Stimulated activated CD4-positive, alpha-beta T cell treated with anti-CD3 and anti-CD28 coated beads, Interleukin-12 subunit alpha, Interleukin-12 subunit beta, amount 100 ng/mL, for 48 hours (primary cell): ENCODE results near the gene DBNL.

Source experiments
- DNase-seq, 3 donors: peaks; one replicate each; pipeline ENCODE4 v3.0.0-alpha.2; 2020; ENCODE audit warnings: low read depth in 2 of 3, low spot score in 1 of 3

Gene DBNL

GRCh38 chr7:44060948-44061644 is 16.6 kb downstream of the DBNL start:
- DNase-seq, result no peak

GRCh38 chr7:44061645-44062179 is 17.2 kb downstream of the DBNL start:
- no peak for DNase-seq

- DNase-seq, result no peak
Measured at GRCh38 chr7:44062180-44062902, 17.8 kb downstream of the DBNL start.

- no peak for DNase-seq
Measured at GRCh38 chr7:44062903-44063295, 18.4 kb downstream of the DBNL start.

- DNase-seq, result no peak
Measured at GRCh38 chr7:44063547-44063893, 19.0 kb downstream of the DBNL start.

GRCh38 chr7:44063894-44064651 is 19.6 kb downstream of the DBNL start:
- no peak for DNase-seq

- DNase-seq, result no peak
Measured at GRCh38 chr7:44064791-44065430, 20.4 kb downstream of the DBNL start.

- DNase-seq, result no peak
Measured at GRCh38 chr7:44065431-44066110, 21.1 kb downstream of the DBNL start, which contains the start of gene PGAM2. Gene PGAM2, minus strand, starts transcription at chr7:44065567. Its CDS starts 38 bp downstream, at chr7:44065529.

- DNase-seq, result no peak
Measured at GRCh38 chr7:44066111-44066460, 21.6 kb downstream of the DBNL start.

- DNase-seq, result no peak
Measured at GRCh38 chr7:44066494-44067063, 22.1 kb downstream of the DBNL start.

GRCh38 chr7:44067064-44067951 is 22.8 kb downstream of the DBNL start:
- DNase-seq, result no peak

GRCh38 chr7:44068054-44068453 is 23.6 kb downstream of the DBNL start:
- DNase-seq, result no peak

- DNase-seq, result no peak
Measured at GRCh38 chr7:44071726-44072363, 27.3 kb downstream of the DBNL start.

- DNase-seq, result no peak
Measured at GRCh38 chr7:44072364-44073231, 28.1 kb downstream of the DBNL start.

GRCh38 chr7:44073664-44074348 is 29.3 kb downstream of the DBNL start:
- no peak for DNase-seq

- DNase-seq, result no peak
Measured at GRCh38 chr7:44074349-44074695, 29.8 kb downstream of the DBNL start.

- no peak for DNase-seq
Measured at GRCh38 chr7:44075296-44076075, 31.0 kb downstream of the DBNL start.
